HepG2 (cell line): ENCODE results near the gene HRG.

Experiments
- BRCA1 ChIP-seq: sonication (generic); formaldehyde crosslinking; IDR thresholded peaks from 2 replicates; pipeline ENCODE4 v1.4.0; 2020; ENCODE audit warnings: missing genetic modification reagents
- CTCF ChIP-seq: sonication (generic); formaldehyde crosslinking; IDR thresholded peaks from 2 replicates; pipeline ENCODE4 v1.5.0; 2020; ENCODE audit warnings: mild to moderate bottlenecking, missing genetic modification reagents, moderate library complexity
- EZH2 ChIP-seq: conservative IDR thresholded peaks from 2 replicates; pipeline ENCODE4 v1.6.1; 2012; ENCODE audit warnings: mild to moderate bottlenecking, low read depth, low read length, moderate library complexity
- FIP1L1 ChIP-seq: fragments of 200-400 bp; formaldehyde crosslinking; IDR thresholded peaks from 2 replicates; pipeline ENCODE4 v1.6.1; 2018; ENCODE audit warnings: low read depth, mild to moderate bottlenecking, low read length, moderate library complexity, borderline replicate concordance; ENCODE audit not compliant: insufficient read depth
- HIVEP1 ChIP-seq: sonication (generic); formaldehyde crosslinking; IDR thresholded peaks from 2 replicates; pipeline ENCODE4 v1.4.0; 2020; ENCODE audit warnings: mild to moderate bottlenecking, missing genetic modification reagents
- KAT7 ChIP-seq: IDR thresholded peaks from 2 replicates; pipeline ENCODE4 v1.6.1; 2018; ENCODE audit warnings: borderline replicate concordance, missing compliant biosample characterization
- KAT8 ChIP-seq: IDR thresholded peaks from 2 replicates; pipeline ENCODE4 v1.6.1; 2016; ENCODE audit warnings: missing genetic modification reagents, missing compliant biosample characterization
- NCOA1 ChIP-seq: sonication (generic); formaldehyde crosslinking; IDR thresholded peaks from 2 replicates; pipeline ENCODE4 v1.9.0; 2021; ENCODE audit warnings: missing genetic modification reagents
- NR2C2 ChIP-seq: sonication (generic); formaldehyde crosslinking; IDR thresholded peaks from 2 replicates; pipeline ENCODE4 v1.4.0; 2020; ENCODE audit warnings: missing genetic modification reagents, mild to moderate bottlenecking, moderate library complexity, borderline replicate concordance
- PLSCR1 ChIP-seq: sonication (generic); formaldehyde crosslinking; IDR thresholded peaks from 2 replicates; pipeline ENCODE4 v1.5.0; 2020; ENCODE audit warnings: missing genetic modification reagents, mild to moderate bottlenecking, borderline replicate concordance
- RFX3 ChIP-seq: IDR thresholded peaks from 2 replicates; pipeline ENCODE4 v1.6.1; 2016; ENCODE audit warnings: missing biosample characterization, missing genetic modification reagents
- TOPORS ChIP-seq: sonication (generic); formaldehyde crosslinking; IDR thresholded peaks from 2 replicates; pipeline ENCODE4 v1.8.0; 2023; ENCODE audit warnings: mild to moderate bottlenecking, missing genetic modification reagents
- ZNF484 ChIP-seq: sonication (generic); formaldehyde crosslinking; IDR thresholded peaks from 2 replicates; pipeline ENCODE4 v1.5.1; 2020; ENCODE audit warnings: mild to moderate bottlenecking, low read depth, missing genetic modification reagents, borderline replicate concordance
- ZNF883 ChIP-seq: sonication (generic); formaldehyde crosslinking; IDR thresholded peaks from 2 replicates; pipeline ENCODE4 v1.5.1; 2020; ENCODE audit warnings: mild to moderate bottlenecking, missing genetic modification reagents; ENCODE audit errors: not compliant biosample characterization

- TF ChIP-seq KAT7 (CRISPR knock-in tag) (no peak), HIVEP1 (CRISPR knock-in tag) (no peak), BRCA1 (CRISPR knock-in tag) (no peak), ZNF484 (CRISPR knock-in tag) (no peak), NCOA1 (no peak), CTCF (no peak), FIP1L1 (no peak), NR2C2 (no peak), ZNF883 (CRISPR knock-in tag) (no peak), PLSCR1 (CRISPR knock-in tag) (no peak), RFX3 (no peak), EZH2 (no peak), TOPORS (CRISPR knock-in tag) (no peak), KAT8 (CRISPR knock-in tag) (no peak)
Observed at GRCh38 chr3:186663361-186664118, 2.3 kb upstream of the HRG start.
